ENCODE measurements around the gene NEK4.
"Not testable (repeated sequence)": the region's sequence is repeated elsewhere in the genome, so short reads cannot be mapped to it uniquely, and the experiment has no call there.

NEK4 gene

DNA sequence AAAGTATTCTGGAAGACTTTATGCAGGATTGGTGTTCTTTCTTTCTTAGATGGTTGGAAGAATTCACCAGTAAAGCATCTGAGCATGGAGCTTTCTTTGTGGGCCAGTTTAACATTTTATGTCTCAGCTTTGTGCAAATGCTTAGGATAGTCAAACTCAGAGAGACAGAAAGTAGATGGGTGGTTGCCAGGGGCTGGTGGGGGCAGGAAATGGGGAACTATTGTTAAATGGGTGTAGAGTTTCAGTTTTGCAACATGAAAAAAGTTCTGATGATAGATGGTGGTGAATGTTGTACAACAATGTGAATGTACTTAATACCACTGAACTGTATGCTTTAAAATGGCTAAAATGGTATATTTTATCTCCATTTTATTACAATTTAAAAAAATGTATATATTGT lies 40.1 kb downstream of the NEK4 start:
- no peak for DNase-seq

DNA sequence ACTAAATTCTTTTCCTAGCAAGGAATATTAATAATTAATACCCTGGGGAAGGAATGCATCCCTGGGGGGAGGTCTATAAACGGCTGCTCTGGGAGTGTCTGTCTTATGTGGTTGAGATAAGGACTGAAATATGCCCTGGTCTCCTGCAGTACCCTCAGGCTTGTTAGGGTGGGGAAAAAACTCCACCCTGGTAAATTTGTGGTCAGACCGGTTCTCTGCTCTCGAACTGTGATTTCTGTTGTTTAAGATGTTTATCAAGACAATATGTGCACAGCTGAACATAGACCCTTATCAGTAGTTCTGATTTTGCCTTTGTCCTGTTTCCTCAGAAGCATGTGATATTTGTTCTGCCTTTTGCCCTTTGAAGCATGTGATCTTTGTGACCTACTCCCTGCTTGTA lies 42.0 kb downstream of the NEK4 start:
- not testable (repeated sequence) for DNase-seq

DNA sequence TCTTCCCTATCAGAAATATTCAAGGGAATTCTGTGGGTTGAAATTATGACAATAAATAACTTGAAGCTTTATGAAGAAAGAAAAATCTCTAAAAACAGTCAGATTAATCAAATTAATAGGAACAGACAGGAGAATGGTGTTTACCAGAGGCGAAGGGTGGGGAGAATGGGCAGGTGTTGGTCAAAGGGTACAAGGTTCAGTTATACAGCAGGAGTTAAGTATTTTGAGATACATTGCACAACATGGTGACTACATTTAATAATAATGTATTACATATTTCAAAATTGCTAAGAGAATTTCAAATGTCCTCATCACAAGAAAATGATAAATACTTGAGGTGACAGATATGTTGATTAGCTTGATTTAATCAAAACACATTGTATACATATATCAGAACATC lies 46.2 kb downstream of the NEK4 start:
- no peak for DNase-seq

DNA sequence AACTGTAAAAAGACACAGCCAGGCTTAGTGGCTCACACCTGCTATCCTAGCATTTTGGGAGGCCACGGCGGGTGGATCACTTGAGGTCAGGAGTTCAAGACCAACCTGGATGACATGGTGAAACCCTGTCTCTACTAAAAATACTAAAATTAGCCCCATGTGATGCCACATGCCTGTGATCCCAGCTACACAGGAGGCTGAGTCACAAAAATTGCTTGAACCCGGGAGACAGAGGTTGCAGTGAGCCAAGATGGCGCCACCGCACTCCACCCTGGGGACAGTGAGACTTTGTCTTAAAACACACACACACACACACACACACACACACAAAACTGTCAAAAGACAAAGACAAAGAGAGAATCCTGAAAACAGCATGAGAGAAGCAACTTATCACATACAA lies 46.8 kb downstream of the NEK4 start:
- DNase-seq = no peak

DNA sequence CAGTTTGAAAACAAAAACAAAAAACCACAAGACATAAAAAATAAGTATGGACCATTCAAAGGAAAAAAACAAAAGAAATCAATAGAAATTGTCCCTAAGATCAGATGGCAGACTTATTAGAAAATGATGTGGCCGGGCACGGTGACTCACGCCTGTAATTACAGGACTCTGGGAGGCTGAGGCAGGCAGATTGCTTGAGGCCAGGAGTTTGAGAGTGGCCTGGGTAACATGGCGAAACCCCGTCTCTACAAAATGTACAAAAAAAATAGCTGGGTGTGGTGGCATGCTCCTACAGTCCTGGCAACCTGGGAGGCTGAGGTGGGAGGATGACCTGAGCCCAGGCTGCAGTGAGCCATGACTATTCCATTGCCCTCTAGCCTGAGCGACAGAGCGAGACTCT lies 48.2 kb downstream of the NEK4 start:
- DNase-seq = no peak

DNA sequence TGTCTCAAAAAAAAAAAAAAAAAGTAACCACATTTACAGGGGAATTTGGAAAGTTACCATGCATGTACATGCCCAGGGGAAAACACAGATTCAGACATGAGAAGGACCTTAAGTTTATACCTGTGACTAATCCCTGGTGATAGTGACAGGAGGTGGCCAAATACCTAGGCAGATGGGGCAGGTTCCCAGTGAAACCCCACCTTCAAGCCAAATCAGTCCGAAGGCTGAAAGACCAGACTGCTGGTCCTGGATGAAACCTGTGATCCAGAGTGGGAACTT lies 49.1 kb downstream of the NEK4 start:
- no peak for DNase-seq

DNA sequence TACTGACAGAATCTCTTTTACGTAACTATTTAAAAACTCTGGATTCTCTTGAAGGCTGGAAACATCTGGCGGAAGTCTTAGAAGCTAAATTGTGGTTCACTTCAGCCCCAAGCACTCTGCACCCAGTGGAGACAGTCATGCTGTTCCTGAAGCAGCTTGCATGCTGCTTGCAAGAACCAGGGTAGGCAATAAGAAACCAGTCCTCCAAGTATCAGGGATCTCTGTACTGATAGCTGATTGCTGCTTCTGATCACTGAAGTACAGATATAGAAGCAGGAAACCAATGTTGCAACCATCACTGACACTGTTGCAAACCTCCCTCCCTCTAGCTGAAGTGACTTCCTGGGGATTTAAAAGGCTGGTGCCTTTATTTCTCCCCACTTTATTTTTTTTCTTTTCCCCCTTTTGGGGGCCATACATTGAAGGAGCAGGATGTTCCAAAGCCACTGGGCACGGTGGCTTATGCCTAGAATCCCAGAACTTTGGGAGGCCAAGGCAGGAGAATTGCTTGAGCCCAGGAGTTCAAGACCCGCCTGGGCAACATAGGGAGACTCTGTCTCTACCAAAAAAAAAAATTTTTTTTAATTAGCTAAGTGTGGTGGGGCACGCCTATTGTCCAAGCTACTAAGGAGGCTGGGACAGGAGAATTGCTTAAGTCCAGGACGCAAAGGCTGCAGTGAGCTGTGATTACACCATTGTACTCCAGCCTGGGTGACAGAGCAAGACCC lies 49.6 kb downstream of the NEK4 start:
- peak; percentile 35 for DNase-seq

DNA sequence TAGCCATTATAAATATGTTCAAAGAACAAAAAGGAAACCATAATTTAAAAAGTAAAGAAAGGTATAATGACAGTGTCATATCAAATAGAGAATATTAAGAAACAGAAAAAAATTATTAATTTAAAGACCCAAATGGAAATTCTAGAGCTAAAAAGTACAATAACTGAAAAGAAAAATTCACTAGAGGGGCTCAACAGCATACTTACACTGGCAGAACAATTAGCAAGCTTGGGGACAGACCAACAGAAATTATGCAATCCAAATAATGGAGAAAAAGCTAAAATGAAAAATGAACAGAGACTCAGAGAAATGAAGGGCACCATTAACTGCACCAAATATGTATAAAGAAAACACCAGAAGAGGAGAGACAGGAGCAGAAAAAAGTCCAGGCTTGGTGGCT lies 51.1 kb downstream of the NEK4 start:
- DNase-seq = no peak

DNA sequence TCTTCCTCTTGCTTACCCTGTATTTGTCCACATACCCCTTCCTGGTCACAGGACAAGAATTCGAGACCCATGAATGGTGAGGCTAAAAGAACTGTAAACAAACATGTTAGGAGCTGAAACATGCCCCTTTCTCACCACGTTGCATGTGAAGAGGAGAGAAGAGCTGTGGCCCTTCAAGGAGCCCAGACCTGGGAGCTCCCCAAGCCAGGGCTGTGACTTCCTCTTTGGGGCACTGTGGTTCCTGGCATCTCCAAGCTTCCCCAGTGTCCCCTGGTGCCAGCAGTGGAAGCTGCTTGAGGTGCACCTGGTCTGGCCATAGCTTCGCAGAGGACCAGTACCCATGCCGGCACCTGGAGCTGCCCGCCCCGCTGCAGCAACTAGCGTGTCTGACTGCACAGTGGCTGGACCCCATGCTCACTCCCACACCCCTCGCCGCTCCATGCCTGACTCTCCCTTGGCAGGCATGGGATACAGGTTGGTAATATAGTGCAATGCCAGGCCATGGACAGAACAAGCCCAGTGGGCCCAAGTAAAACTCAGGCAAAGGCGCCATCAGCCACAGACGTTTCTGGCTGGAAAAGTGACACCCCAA lies 54.9 kb downstream of the NEK4 start:
- DNase-seq = no peak

DNA sequence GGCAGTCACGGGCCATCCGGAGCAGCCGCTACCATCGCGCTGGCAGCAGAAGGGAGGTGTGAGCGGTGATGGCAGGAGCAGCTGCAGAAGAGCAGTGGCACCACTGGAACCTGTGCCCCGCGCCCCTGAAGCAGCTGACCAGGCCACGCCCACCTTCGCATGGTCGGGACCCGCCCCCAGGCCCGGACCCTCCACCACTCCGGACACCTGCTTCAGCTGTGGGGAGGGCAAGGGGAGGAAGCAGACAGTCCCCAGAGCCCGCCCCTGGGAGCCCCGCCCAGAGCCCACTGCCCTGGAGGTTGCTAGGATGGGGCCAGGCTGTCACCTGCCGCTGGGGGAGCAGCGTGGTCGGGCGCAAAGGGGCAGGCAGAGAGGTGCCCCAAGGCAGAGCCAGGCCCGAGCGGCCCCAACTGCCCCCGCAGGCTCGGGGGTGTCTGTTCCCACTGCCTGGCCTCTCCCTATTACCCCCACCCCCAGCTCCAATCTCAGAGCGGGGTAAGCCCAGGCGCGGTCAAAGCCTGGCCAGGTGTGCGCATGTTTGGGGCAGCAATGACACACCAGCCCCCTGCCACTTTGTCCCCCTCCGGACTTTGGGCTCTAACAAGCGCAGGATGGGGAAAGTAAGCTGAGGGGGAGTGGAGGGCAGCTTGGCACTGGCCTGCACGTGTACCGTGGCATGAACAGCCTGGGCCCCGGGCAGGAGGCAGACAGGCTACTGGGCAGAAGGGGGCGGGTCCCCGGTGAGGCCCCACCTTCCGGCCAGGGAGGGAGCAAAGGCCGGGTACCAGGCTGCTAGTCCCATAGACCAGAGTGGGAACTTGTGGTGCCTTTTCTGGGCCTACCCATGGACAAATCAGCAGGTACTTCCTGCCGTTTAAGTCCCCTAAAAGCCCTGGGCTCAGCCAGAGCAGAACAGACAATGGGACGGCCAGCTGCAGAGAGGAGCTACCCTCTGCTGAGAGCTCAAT lies 56.1 kb downstream of the NEK4 start:
- DNase-seq = no peak

DNA sequence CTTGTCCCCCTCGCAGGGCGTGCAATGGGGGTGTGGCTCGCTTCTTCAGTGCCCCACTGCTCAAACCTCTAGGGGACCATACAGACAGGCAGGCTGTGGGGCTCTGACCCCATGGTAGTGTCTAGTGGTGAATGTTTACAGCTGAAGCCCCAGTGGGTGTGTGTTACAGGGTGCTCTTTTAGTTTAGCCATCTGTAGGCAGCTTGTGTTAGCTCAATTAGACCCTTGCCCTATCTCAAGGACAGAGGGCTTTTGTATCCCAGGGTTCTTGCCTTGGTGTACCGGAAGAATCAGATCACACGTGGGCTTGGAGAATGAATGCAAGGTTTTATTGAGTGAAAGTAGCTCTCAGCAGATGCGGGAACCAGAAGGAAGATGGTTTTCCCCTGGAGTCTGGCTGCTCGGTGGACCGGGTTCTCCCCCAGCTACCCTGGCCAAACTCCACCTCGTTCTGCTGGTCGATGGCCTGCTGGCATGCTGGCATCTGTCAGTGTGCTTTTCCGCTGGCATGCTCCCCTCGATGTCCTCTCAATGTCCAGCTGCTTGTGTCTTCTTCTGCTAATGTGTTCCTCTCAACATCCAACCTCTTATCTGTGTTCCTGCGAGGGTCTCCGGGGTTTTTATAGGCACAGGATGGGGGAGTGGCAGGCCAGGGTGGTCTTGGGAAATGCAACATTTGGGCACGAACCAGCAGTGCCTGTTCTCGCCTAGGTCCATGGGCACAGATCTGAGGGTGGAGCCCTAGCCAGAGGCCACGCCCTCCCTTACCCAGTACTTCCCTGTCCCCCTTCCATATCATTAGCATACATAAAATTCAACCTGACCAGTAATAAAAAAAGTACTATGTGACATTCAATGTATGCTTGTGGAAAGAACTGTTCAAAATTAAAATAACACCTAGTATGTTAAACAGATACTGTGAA lies 58.2 kb downstream of the NEK4 start:
- no peak for DNase-seq

DNA sequence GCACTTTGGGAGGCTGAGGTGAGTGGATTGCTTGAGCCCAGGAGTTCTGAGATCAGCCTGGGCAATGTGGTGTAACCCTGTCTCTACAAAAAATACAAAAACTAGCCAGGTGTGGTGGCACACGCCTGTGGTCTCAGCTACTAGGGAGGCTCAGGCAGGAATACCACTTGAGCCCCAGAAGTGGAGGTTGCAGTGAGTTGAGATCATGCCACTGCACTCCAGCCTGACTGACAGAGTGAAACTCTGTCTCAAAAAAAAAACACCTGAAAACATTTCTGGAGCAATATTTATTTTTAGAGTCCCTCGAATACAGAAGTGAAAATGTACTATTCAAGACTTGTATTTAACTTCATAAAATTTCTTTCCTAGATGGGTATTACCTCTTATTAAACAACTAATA lies 60.2 kb downstream of the NEK4 start:
- no peak for DNase-seq

DNA sequence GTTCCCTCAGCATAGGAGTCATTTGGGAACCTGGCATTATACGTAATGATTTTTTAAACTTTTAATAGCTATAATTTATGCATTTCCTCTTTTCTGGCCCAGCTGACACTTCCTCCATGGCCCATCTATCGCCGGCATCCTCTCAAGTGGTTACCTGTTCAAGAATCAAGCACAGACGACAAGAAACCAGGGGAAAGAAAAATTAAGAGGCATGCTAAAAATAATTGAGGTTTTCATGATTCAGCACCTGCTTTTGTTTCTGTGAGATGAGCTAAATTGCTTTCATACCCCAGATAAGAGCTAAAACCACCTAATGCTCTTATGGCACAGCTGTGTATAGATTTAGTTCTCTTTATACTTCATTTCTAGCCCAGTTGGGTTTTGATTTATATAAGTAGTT lies 63.2 kb downstream of the NEK4 start:
- DNase-seq = no peak

DNA sequence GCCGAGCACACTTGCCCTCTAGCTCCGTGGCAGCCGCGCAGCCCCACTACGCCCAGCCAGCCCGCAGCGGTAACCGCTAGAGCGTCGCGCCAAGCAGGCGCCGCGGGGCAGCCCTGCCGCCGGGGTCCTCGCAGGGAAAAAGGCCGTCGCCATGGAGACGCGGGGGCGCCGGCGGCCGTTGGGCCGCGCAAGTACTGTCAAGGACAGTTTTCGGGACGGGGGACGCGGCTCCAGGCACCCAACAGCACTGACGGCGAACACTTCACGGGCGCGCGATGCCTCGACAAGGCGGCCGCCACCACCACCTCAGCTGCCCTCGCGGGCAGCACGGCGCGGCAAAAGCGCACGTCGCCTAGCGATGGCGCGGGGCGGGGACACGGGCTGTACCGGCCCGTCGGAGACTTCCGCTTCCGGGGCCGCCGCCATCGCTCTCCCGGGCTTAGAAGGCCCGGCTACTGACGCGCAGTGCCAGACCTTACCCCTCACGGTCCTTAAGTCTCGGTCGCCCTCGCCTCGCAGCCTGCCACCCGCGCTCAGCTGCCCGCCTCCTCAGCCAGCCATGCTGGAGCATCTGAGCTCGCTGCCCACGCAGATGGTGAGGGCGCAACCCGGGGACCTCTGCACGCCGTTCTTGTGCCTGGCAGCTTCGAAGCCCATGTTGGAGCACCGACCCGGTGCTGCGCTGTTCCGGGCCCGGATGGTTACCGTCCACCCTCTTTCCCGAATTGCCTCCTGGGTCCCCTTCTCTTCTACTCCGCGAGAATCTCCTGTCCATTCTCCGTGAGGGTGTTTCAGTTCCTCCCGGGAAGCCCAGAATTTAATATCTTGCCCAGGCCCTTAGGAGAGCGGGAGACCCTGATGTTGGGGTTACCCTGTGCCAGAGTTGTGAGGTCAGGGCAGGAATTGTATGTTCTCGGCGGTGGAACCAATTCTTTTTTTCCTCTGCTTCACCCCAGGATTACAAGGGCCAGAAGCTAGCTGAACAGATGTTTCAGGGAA lies 64.8 kb downstream of the NEK4 start, which contains the start of the genes GLT8D1 and SPCS1:
GLT8D1 (minus strand) TSS at position 104 of the 999 bp plus-strand sequence. CDS start 5,331 bp downstream, outside the sequence.
SPCS1 (plus strand) TSS at position 419 of the 999 bp plus-strand sequence; CDS start at position 560, 141 bp downstream.
- DNase-seq = peak; percentile 90

DNA sequence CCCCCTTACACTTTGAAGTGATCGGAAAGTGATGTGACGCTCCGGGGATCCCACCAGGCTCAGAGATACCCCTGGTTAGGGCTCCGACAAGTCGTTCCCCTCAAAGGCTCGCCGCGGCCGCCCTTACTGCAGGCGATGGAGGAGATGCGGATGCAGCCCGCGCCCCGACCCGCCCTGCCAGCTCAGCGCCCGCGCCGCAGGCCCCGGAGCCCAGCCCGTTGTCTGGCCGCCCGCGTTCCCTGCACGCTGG lies 65.4 kb downstream of the NEK4 start:
- DNase-seq = no peak

DNA sequence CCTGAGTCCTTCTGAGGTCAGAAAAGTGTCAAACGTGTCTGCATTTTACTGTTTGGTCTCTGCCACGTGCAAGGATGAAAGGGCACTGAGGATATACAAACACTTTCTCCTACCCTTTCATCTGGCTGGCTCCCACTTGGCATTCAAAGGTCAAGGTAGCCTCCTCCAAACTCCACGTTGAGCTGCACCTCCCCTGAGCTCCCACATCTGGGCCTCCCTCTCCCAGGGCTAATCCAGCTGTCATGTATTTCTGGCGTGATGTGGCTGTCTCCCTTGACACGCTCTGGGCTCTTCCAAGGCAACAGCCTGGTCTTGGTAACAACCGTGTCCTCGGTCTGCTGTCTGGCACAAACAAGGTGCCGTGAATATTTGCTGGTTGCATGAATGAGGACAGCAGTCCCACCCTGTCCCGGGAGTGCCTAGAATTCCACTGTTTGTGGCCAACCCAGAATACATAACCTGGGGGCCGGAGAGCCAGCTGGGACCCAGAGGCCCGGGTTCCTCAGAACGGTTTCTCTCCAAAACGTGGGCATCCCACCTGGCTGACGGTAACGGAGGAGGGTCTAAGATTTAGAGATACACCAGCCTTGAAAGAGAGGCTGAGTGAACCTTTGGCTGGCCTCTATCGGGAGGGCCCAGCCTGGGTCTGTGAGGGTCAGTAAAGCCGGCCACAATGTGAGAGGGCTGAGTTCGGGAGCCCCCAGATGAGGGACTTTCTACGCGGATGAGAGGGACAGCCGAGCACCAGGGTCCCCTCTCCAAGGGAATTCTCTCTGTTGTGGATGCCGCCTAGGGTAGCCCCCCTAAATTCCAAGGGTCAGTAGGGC lies 65.9 kb downstream of the NEK4 start:
- peak; percentile 9 for DNase-seq

DNA sequence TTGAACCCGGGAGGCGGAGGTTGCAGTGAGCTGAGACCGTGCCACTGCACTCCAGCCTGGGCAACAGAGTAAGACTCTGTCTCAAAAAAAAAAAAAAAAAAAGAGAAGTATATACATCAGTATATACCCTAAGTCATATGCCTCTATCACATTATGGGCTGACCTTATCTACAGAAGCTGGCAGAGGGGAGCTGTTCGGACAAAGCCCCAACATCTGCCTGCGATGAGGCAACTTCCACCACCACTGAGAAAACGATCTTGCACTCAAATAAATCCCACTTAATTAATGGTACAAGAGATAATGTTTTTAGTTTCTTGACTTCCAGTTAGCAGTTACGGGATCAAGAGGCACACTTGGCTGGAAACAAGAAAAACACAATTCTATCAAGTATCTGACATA lies 67.4 kb downstream of the NEK4 start:
- no peak for DNase-seq

DNA sequence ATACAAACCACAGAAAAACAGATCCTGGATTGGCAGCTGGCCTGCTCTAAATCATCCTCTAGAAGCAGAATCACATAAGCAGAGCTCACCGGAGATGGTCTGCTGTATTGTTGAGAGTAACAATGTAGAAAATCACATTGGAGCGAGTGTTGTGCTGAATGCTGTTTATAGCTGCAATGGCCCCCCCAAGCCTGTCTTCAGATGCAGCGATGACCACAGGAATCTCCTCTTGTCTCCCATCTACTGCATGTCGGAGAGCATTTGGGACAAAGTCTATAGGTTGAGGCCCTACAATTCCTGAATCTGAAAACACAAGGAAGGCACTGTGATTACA lies 73.1 kb downstream of the NEK4 start:
- DNase-seq = no peak

DNA sequence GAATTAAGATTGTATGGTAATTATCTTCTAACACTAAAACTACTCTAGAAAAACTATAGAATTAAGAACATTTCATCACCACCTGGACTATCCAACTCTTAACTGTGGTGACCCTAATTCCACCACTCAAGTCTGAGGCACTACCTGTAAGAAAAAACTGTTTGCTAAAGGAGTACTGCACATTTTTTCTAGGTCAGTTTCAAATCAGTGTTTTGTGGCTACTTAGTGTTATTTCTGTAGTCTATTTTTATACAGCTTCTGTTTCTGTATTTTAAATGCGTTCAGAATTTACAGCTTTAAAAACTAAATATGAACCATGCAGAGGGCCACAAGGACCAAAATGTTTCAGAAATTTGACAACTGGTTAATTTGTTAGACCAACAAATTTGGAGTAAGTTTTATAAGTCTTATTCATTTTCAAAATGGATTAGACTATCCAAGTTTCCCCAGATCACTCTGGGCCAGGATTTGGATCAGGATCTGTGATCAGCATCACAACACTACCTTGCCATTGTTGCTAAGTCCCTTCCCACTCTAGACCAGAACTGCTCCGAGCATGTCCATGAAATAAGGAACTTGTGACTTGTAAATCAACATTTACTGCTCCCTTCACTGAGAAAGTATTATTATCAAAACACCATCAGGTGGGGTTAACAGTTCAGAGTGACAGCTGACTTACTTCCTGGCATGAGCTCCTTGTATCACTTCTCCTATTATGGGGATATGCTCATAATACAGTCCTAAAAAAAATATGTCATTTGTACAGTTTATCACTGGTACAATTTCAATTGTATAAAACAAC lies 73.7 kb downstream of the NEK4 start:
- no peak for DNase-seq

All from activated CD4-positive, alpha-beta T cell treated with anti-CD3 and anti-CD28 coated beads, Interleukin-10, Interleukin-2, amounts not matched to agents 100 ng/mL and 50 ng/mL, durations not matched to agents 16 hours and 8 hours (primary cell).